OCI-LY3 (cell line): Measurements from ENCODE around the gene C20orf96.

Experiments
- H2AFZ ChIP-seq: fragments of 200-600, 300-600 bp; shearing (Covaris generic); 2 replicates; pipeline ENCODE4 v1.6.0; 2014; ENCODE audit warnings: antibody characterized with exemption, low read depth, low read length
- H3K27ac ChIP-seq: fragments of 200-600, 300-600 bp; sonication (generic); 2 replicates; pipeline ENCODE4 v1.5.1; 2014; ENCODE audit warnings: mild to moderate bottlenecking, low read length, moderate library complexity, mixed read lengths
- H3K27me3 ChIP-seq: fragments of 200-600, 300-600 bp; sonication (generic); 2 replicates; pipeline ENCODE4 v1.6.1; 2014; ENCODE audit warnings: low read depth, low read length, mixed read lengths
- H3K36me3 ChIP-seq: fragments of 200-600, 300-600 bp; sonication (generic); replicated peaks from 2 replicates; pipeline ENCODE3; 2014; ENCODE audit warnings: low read depth, low read length, mixed read lengths
- H3K4me1 ChIP-seq: fragments of 300-600, 200-600 bp; sonication (generic); 2 replicates; pipeline ENCODE4 v1.6.1; 2014; ENCODE audit warnings: low read length, mixed read lengths
- H3K4me2 ChIP-seq: fragments of 200-600, 300-600 bp; sonication (generic); 2 replicates; pipeline ENCODE4 v1.6.1; 2014; ENCODE audit warnings: low read length, mixed read lengths
- H3K4me3 ChIP-seq: fragments of 300-600, 200-600 bp; sonication (generic); 2 replicates; pipeline ENCODE4 v1.5.1; 2014; ENCODE audit warnings: antibody characterized with exemption, mild to moderate bottlenecking, low read length, moderate library complexity
- H3K79me2 ChIP-seq: fragments of 300-600, 200-600 bp; shearing (Covaris generic); 2 replicates; pipeline ENCODE4 v1.6.1; 2014; ENCODE audit warnings: mild to moderate bottlenecking, low read length, mixed read lengths
- H3K9ac ChIP-seq: fragments of 300-600, 200-600 bp; shearing (Covaris generic); 2 replicates; pipeline ENCODE4 v1.6.0; 2014; ENCODE audit warnings: mild to moderate bottlenecking, low read length, moderate library complexity
- H3K9me3 ChIP-seq: fragments of 200-600, 300-600 bp; shearing (Covaris generic); 2 replicates; pipeline ENCODE4 v1.6.1; 2014; ENCODE audit warnings: low read length, mixed read lengths; ENCODE audit not compliant: insufficient read depth
- H4K20me1 ChIP-seq: fragments of 200-600, 300-600 bp; sonication (generic); 2 replicates; pipeline ENCODE4 v1.6.1; 2016; ENCODE audit warnings: low read length, mixed read lengths; ENCODE audit not compliant: insufficient read depth
- EZH2phosphoT487 ChIP-seq: fragments of 200-600 bp; shearing (Covaris generic); IDR thresholded peaks from 2 replicates; pipeline ENCODE4 v1.6.1; 2018; ENCODE audit warnings: antibody characterized with exemption, mixed run types, low read depth
- TF ChIP-seq, protein P1 (sequence below): fragments of 200-600, 300-600 bp; sonication (generic); IDR thresholded peaks from 2 replicates; pipeline ENCODE4 v1.5.1; 2014; ENCODE audit warnings: antibody characterized with exemption, low read length, low read depth

The C20orf96 gene

DNA sequence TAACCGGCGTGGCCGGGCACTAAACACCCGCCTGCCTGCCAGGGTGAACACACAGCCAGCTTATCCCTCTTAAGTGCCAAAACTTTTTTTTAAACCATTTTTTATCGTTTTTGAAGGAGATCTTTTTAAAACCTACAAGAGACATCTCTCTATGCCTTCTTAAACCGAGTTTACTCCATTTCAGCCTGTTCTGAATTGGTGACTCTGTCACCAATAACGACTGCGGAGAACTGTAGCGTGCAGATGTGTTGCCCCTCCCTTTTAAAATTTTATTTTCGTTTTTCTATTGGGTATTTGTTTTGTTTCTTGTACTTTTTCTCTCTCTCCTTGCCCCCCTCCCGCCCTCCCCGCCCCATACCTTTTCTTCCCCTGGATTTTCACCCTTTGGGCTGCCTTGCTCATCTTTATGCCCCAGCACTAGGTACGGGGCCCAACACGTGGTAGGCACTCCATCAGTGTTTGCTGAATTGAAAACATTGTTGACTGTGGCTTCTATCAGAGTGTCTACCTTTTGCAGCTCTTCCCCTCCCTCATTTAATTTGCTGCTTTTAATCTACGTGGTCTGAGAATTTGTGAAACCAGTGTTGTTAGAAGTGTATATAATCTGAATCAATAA, 8.3 kb upstream of the C20orf96 start:
- H3K27ac ChIP-seq, result peak overlapping the region; percentile 65; the same call in 1 of the 2 replicates
- no peaks in the 10 kb centered on the region for H3K9me3 ChIP-seq
- no peaks in the 10 kb centered on the region for H3K27me3 ChIP-seq
- peak overlapping the region; percentile 92 for H3K4me3 ChIP-seq
- no peak overlapping the region for H2AFZ ChIP-seq
- peaks cover 30% of the 10 kb centered on the region for H4K20me1 ChIP-seq
- peak overlapping the region; percentile 86; the same call in 1 of the 2 replicates for H3K9ac ChIP-seq
- peaks cover 29% of the 10 kb centered on the region for H3K4me1 ChIP-seq
- peaks cover 27% of the 10 kb centered on the region for H3K36me3 ChIP-seq
- no peak for TF ChIP-seq EZH2phosphoT487
- TF ChIP-seq, protein P1, sequence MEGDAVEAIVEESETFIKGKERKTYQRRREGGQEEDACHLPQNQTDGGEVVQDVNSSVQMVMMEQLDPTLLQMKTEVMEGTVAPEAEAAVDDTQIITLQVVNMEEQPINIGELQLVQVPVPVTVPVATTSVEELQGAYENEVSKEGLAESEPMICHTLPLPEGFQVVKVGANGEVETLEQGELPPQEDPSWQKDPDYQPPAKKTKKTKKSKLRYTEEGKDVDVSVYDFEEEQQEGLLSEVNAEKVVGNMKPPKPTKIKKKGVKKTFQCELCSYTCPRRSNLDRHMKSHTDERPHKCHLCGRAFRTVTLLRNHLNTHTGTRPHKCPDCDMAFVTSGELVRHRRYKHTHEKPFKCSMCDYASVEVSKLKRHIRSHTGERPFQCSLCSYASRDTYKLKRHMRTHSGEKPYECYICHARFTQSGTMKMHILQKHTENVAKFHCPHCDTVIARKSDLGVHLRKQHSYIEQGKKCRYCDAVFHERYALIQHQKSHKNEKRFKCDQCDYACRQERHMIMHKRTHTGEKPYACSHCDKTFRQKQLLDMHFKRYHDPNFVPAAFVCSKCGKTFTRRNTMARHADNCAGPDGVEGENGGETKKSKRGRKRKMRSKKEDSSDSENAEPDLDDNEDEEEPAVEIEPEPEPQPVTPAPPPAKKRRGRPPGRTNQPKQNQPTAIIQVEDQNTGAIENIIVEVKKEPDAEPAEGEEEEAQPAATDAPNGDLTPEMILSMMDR, result no peak
- peak overlapping the region; percentile 89 for H3K4me2 ChIP-seq
- H3K79me2 ChIP-seq, result peaks cover 43% of the 10 kb centered on the region

DNA sequence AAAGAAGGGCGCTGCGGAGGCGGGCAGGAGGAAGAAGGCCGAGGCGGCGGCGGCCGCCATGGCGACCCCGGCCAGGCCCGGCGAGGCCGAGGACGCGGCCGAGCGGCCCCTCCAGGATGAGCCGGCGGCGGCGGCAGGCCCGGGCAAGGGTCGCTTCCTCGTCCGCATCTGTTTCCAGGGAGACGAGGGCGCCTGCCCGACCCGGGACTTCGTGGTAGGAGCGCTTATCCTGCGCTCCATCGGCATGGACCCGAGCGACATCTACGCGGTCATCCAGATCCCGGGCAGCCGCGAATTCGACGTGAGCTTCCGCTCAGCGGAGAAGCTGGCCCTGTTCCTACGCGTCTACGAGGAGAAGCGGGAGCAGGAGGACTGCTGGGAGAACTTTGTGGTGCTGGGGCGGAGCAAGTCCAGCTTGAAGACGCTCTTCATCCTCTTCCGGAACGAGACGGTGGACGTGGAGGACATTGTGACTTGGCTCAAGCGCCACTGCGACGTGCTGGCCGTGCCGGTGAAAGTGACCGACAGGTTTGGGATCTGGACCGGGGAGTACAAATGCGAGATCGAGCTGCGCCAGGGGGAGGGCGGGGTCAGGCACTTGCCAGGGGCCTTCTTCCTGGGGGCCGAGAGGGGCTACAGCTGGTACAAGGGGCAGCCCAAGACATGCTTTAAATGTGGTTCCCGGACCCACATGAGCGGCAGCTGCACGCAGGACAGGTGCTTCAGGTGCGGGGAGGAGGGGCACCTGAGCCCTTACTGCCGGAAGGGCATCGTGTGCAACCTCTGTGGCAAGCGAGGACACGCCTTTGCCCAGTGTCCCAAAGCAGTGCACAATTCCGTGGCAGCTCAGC, 7.6 kb upstream of the C20orf96 start:
- no peaks in the 10 kb centered on the region for H3K9me3 ChIP-seq
- peak overlapping the region; percentile 86 for H3K9ac ChIP-seq
- peaks cover 43% of the 10 kb centered on the region for H3K79me2 ChIP-seq
- peak overlapping the region; percentile 65 for H3K27ac ChIP-seq
- no peaks in the 10 kb centered on the region for H3K27me3 ChIP-seq
- H3K4me1 ChIP-seq, result peaks cover 29% of the 10 kb centered on the region
- peaks cover 27% of the 10 kb centered on the region for H3K36me3 ChIP-seq
- peaks cover 30% of the 10 kb centered on the region for H4K20me1 ChIP-seq
- H2AFZ ChIP-seq, result peak overlapping the region; percentile 49; the same call in 1 of the 2 replicates
- peak overlapping the region; percentile 89 for H3K4me2 ChIP-seq
- TF ChIP-seq, protein P1, result no peak
- peak overlapping the region; percentile 92 for H3K4me3 ChIP-seq

DNA sequence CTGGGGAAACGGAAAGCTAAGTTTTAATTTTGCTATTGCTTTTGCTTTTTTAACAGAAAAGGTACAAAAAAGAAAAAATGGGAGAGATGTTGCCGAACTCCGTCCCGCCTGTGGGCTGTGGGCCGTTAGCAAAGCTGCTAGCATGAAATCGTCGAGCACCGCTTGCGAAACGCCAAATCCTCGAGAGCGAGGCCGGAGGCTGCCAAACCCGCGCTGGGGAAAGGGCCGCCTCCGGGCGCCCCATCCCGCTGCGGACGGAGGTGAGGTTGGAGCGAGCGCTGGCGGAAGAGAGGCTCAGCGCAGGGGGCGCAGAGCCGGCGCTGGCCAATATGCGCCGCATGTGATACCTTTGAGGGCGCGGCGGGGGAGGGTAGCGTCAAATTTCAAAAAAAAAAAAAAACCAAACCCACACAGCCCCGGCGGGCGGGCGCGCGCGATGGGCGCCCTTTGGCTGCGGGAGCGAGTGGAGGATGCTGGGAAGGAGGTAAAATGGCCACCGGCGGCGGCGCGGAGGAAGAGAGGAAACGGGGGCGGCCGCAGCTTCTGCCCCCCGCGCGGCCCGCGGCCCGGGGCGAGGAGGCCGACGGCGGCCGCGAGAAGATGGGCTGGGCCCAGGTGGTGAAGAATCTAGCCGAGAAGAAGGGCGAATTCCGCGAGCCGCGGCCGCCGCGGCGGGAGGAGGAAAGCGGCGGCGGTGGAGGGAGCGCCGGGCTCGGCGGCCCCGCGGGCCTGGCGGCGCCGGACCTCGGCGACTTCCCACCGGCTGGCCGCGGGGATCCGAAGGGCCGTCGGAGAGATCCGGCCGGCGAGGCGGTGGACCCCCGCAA, 6.8 kb upstream of the C20orf96 start, which contains the start of gene ZCCHC3:
Gene ZCCHC3 (plus strand): TSS at position 473 of the 827 bp plus-strand sequence. CDS start 17 bp downstream, at position 490.
- TF ChIP-seq, protein P1, result peak; percentile 11; the same call in 1 of the 2 replicates
- TF ChIP-seq EZH2phosphoT487, result no peak
- H3K79me2 ChIP-seq, result peaks cover 43% of the 10 kb centered on the region
- H3K36me3 ChIP-seq, result peaks cover 27% of the 10 kb centered on the region
- peaks cover 30% of the 10 kb centered on the region for H4K20me1 ChIP-seq
- peak within 1 kb of the TSS; percentile 74 for H2AFZ ChIP-seq
- H3K9ac ChIP-seq, result peak within 1 kb of the TSS; percentile 86
- H3K4me3 ChIP-seq, result peak within 1 kb of the TSS; percentile 92
- H3K4me1 ChIP-seq, result peaks cover 29% of the 10 kb centered on the region
- peak within 1 kb of the TSS; percentile 65 for H3K27ac ChIP-seq
- H3K9me3 ChIP-seq, result no peaks in the 10 kb centered on the region
- no peaks in the 10 kb centered on the region for H3K27me3 ChIP-seq
- H3K4me2 ChIP-seq, result peak within 1 kb of the TSS; percentile 89
